Measurements from ENCODE around the gene BEST2. TPM values are rescaled to one million over a fixed set of nuclear protein-coding genes. Genes with fewer than 3 reads are reported as not detected.
A peak's percentile ranks its signal among the peaks of the same experiment; 100 is the strongest.

BEST2 gene
- total RNA-seq, 2 donors from 2014 or later: 0.91 TPM; not detected in 1

- peak; percentile 98 for DNase-seq (ENCODE audit: low spot score)
- H3K27me3 ChIP-seq (replicated peaks; ENCODE audit: insufficient read depth): no peaks in the 10 kb centered on the region
- H3K4me3 ChIP-seq: peak within 1 kb of the TSS; percentile 63 to 76
- under 1% methylated on average over 26 of the region's 29 CpGs for WGBS
- H3K4me1 ChIP-seq (replicated peaks): peaks cover 22% of the 10 kb centered on the region
- TF ChIP-seq CTCF (IDR thresholded peaks at IDR 0.05): peak in 1 of 4 experiments; percentile 48
- no peak for TF ChIP-seq POLR2A (IDR thresholded peaks at IDR 0.05)
- TF ChIP-seq POLR2AphosphoS5 (IDR thresholded peaks at IDR 0.05): peak; percentile 94
- intact Hi-C loops (cut with DNase I): no loop called here
- H3K27ac ChIP-seq: peak within 1 kb of the TSS; percentile 82 to 87
- H3K36me3 ChIP-seq: no peaks in the 10 kb centered on the region
- H3K9me3 ChIP-seq: no peaks in the 10 kb centered on the region
Measured at GRCh38 chr19:12736995-12737834, 14.4 kb upstream of the BEST2 start, which contains the start of gene GET3. Gene GET3 (plus strand): TSS chr19:12737497. CDS start chr19:12737506, 9 bp downstream.

- no peaks in the 10 kb centered on the region for H3K36me3 ChIP-seq
- peak overlapping the region; percentile 82 to 87 for H3K27ac ChIP-seq
- H3K27me3 ChIP-seq (replicated peaks; ENCODE audit: insufficient read depth): no peaks in the 10 kb centered on the region
- DNase-seq (ENCODE audit: low spot score): no peak
- 8% methylated on average over 13 of the region's 13 CpGs for WGBS
- intact Hi-C loops (cut with DNase I): no loop called here
- no peak for TF ChIP-seq POLR2AphosphoS5 (IDR thresholded peaks at IDR 0.05)
- no peak for TF ChIP-seq CTCF (IDR thresholded peaks at IDR 0.05)
- TF ChIP-seq POLR2A (IDR thresholded peaks at IDR 0.05): no peak
- no peaks in the 10 kb centered on the region for H3K9me3 ChIP-seq
- H3K4me1 ChIP-seq (replicated peaks): peaks cover 16% of the 10 kb centered on the region
- peak overlapping the region; percentile 63 to 76 for H3K4me3 ChIP-seq
Measured at GRCh38 chr19:12737835-12738351, 13.7 kb upstream of the BEST2 start.

- no peak overlapping the region for H3K27ac ChIP-seq
- H3K9me3 ChIP-seq: no peaks in the 10 kb centered on the region
- no peak overlapping the region for H3K4me3 ChIP-seq
- TF ChIP-seq POLR2AphosphoS5 (IDR thresholded peaks at IDR 0.05) (no peak), CTCF (IDR thresholded peaks at IDR 0.05) (no peak), POLR2A (IDR thresholded peaks at IDR 0.05) (no peak)
- no peaks in the 10 kb centered on the region for H3K27me3 ChIP-seq (replicated peaks; ENCODE audit: insufficient read depth)
- intact Hi-C loops (cut with DNase I): no loop called here
- WGBS: 78% methylated on average over 17 of the region's 22 CpGs
- no peak for DNase-seq (ENCODE audit: low spot score)
- H3K4me1 ChIP-seq (replicated peaks): peaks cover 3% of the 10 kb centered on the region
- peaks cover 0 to 13% of the 10 kb centered on the region in 2 donors for H3K36me3 ChIP-seq
Measured at GRCh38 chr19:12745166-12745897, 6.3 kb upstream of the BEST2 start.

GRCh38 chr19:12748489-12748888, 3.1 kb upstream of the BEST2 start:
- intact Hi-C loops (cut with DNase I): no loop called here

More at GRCh38 chr19:12748489-12748888, 3.1 kb upstream of the BEST2 start:
- WGBS: 78% methylated on average over 6 of the region's 6 CpGs
- Histone ChIP-seq H3K27ac (no peak overlapping the region), H3K4me1 (replicated peaks) (peaks cover 3% of the 10 kb centered on the region), H3K4me3 (no peak overlapping the region), H3K27me3 (replicated peaks; ENCODE audit: insufficient read depth) (no peaks in the 10 kb centered on the region), H3K36me3 (peaks cover 0 to 13% of the 10 kb centered on the region in 2 donors), H3K9me3 (no peaks in the 10 kb centered on the region)
- DNase-seq (ENCODE audit: low spot score): no peak
- TF ChIP-seq POLR2A (IDR thresholded peaks at IDR 0.05) (no peak), POLR2AphosphoS5 (IDR thresholded peaks at IDR 0.05) (no peak), CTCF (IDR thresholded peaks at IDR 0.05) (no peak)
